Inferior parietal cortex (tissue), 1 donor: ENCODE measurements around the gene KRTAP4-12.
"Not testable (repeated sequence)": the region's sequence is repeated elsewhere in the genome, so short reads cannot be mapped to it uniquely, and the experiment has no call there.

Source experiments
- DNase-seq: peaks from one replicate; pipeline ENCODE4 v3.0.0-alpha.2; 2016; ENCODE audit errors: extremely low spot score

KRTAP4-12 gene

GRCh38 chr17:41126412-41126811 is 2.4 kb upstream of the KRTAP4-12 start:
- DNase-seq, result no peak

- DNase-seq, result no peak
Measured at GRCh38 chr17:41125064-41125463, 1.1 kb upstream of the KRTAP4-12 start.

DNA sequence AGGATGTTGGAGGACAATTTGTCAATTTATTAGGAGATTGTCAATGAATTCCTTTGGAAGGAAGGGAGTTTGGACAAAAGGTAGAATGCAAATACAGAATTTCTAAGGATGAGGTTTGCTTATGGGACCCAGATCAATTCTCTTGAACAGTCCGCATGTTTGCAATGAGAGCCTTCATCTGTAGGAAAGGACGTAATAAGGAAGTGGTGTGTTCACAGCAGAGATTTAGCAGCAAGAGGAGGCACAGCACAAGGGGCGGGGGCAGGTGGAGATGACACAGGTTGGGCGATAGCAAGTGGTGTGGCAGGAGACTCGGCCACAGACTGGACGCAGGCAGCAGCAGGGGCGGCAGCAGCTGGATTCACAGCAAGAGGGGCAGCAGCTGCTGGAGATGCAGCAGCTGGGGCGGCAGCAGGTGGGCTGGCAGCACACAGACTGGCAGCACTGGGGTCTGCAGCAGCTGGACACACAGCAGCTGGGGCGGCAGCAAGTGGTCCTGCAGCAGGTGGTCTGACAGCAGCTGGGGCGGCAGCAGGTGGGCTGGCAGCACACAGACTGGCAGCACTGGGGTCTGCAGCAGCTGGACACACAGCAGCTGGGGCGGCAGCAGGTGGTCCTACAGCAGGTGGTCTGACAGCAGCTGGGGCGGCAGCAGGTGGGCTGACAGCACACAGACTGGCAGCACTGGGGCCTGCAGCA is 541 bp downstream of the KRTAP4-12 start:
- not testable (repeated sequence) for DNase-seq

DNA sequence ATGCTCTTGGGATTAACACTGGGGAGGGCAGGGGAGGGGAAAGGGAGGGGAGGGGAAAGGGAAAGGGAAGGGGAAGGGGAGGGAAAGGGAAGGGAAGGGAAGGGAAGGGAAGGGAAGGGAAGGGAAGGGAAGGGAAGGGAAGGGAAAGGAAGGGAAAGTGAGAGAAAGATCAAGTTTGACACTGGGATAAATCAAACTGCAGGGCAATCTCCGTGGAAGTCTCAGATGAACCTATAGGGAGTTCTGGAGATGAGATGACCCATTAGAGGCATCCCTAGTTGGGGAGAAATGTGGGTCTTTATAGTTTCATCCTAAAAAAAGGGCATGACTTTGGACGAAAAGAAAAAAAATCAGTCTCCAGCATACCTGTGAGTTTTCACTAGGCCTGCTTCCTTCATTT is 2.2 kb downstream of the KRTAP4-12 start:
- DNase-seq, result no peak

GRCh38 chr17:41119696-41120690 is 4.0 kb downstream of the KRTAP4-12 start:
- DNase-seq, result not testable (repeated sequence)

GRCh38 chr17:41118721-41119120 is 5.3 kb downstream of the KRTAP4-12 start:
- no peak for DNase-seq

DNA sequence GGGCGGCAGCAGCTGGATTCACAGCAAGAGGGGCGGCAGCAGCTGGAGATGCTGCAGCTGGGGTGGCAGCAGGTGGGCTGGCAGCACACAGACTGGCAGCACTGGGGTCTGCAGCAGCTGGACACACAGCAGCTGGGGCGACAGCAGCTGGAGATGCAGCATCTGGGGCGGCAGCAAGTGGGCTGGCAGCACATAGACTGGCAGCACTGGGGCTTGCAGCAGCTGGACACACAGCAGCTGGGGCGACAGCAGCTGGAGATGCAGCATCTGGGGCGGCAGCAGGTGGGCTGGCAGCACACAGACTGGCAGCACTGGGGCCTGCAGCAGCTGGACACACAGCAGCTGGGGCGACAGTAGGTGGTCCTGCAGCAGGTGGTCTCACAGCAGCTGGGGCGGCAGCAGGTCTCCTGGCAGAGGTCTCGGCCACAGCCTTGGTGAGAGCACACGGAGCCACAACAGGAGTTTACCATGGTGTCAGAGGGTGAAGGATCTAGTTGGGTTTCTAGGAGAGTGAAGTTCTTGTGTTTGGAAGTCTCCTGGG is 6.1 kb downstream of the KRTAP4-12 start, which contains the start of gene KRTAP4-11:
KRTAP4-11 (minus strand) TSS at position 528 of the 541 bp plus-strand sequence; CDS start at position 470, 58 bp downstream.
- not testable (repeated sequence) for DNase-seq

- no peak for DNase-seq
Measured at GRCh38 chr17:41116297-41116696, 7.7 kb downstream of the KRTAP4-12 start.

DNA sequence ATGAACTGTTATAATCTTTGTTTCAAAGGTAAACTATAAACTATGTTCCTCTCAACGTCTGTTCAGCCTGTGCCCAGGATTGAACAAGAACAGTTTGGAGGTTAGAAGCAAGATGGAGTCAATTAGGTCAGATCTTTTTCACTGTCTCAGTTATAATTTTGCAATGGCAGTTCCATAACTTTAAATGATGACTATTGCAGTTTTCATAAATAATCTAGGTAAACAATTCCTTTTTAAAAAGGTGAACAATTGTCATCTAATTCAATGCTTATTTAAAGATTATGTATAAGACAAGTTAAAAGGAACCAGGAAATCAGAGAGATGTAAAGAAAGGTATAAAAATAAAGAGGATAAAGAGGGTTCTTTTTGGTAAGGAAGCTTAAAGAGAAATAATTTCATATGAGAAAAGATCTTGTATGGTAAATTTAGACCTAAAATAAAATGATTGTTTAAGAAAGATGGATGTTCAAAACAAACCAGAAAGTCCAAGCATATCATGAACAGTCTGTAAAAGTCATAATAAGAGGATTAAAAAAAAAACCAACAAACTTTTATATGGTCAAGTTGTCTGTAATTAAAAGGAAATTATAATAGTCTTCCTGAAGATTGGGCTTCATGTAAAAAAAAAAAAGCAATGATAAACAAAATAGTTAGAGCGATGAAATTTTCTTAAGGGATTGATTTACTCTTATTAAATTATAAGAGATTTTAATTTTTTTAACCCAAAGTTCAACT is 12.7 kb downstream of the KRTAP4-12 start:
- no peak for DNase-seq

GRCh38 chr17:41108728-41109386 is 15.1 kb downstream of the KRTAP4-12 start:
- not testable (repeated sequence) for DNase-seq

GRCh38 chr17:41107941-41108450 is 16.0 kb downstream of the KRTAP4-12 start:
- no peak for DNase-seq

GRCh38 chr17:41105347-41105746 is 18.6 kb downstream of the KRTAP4-12 start, which contains the start of gene KRTAP4-9:
Gene KRTAP4-9, plus strand, starts transcription at chr17:41105389. Its CDS starts 0 bp downstream, at chr17:41105389.
- not testable (repeated sequence) for DNase-seq

- not testable (repeated sequence) for DNase-seq
Measured at GRCh38 chr17:41104386-41105038, 19.5 kb downstream of the KRTAP4-12 start.

GRCh38 chr17:41103896-41104295 is 20.1 kb downstream of the KRTAP4-12 start:
- no peak for DNase-seq

DNA sequence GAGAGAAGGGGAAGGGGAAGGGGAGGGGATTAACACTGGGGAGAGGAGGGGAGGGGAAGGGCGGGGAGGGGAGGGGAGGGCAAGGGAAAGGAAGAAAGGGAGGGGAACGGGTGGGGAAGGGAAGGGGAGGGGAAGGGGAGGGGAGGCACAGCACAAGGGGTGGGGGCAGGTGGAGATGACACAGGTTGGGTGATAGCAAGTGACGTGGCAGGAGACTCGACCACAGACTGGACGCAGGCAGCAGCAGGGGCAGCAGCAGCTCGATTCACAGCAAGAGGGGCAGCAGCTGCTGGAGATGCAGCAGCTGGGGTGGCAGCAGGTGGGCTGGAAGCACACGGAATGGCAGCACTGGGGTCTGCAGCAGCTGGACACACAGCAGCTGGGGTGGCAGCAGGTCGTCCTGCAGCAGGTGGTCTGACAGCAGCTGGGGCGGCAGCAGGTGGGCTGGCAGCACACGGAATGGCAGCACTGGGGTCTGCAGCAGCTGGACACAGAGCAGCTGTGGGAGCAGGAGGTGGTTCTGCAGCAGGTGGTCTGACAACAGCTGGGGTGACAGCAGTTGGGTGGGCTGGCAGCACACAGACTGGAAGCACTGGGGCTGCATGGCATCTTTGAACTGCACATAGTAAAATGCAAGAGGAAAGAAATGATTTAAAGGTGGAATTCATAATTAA is 22.3 kb downstream of the KRTAP4-12 start, which contains the start of gene KRTAP4-16:
KRTAP4-16 (minus strand) TSS at position 624 of the 674 bp plus-strand sequence; CDS start at position 624, 0 bp downstream.
- DNase-seq, result no peak

- DNase-seq, result not testable (repeated sequence)
Measured at GRCh38 chr17:41099682-41100480, 24.1 kb downstream of the KRTAP4-12 start.

- no peak for DNase-seq
Measured at GRCh38 chr17:41098481-41098880, 25.5 kb downstream of the KRTAP4-12 start.

DNA sequence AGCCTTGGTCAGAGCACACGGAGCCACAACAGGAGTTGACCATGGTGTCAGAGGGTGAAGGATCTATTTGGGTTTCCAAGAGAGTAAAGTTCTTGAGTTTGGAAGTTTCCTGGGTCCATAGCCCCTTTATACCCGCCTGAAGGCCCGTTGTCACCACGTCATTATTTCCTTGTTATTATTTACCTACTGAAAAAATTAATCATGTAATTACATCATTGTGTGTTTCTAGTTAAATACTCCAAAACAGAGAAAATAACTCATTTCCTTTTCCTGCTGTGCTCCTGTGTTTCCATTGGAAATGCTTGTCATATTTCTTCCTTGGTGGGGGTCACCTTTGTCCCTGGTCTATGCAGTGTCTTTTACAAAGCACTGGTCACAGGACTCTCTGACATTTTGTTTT is 25.9 kb downstream of the KRTAP4-12 start, which contains the start of gene KRTAP4-8:
KRTAP4-8 (minus strand) TSS at position 101 of the 400 bp plus-strand sequence; CDS start at position 43, 58 bp downstream.
- DNase-seq, result no peak
